HepG2 (cell line): ENCODE data around the gene ECD. TPM values are rescaled to one million over a fixed set of nuclear protein-coding genes. Genes with fewer than 3 reads are reported as not detected.

Source experiments
- ATAC-seq: fragments of 200-7000 bp; cut with Tn5 transposase; 3 replicates; pipeline ENCODE4 v1.9.1; 2020; ENCODE audit warnings: mild to moderate bottlenecking, moderate library complexity
- BruUV-seq: library from RNA; stranded (reverse); fragments of 400-500 nt; replicated peaks from 2 replicates; lab custom pipeline; 2021; lab: Mats Ljungman, UMichigan
- CTCF ChIA-PET: fragments of 300-600 bp; formaldehyde crosslinking; extraction: SDS; loops from one replicate; lab custom pipeline; 2021; ENCODE audit warnings: low total read pairs, inconsistent platforms, low intra/inter-chr PET ratio; lab: Yijun Ruan, JAX
- POLR2A ChIA-PET: fragments of 350-600 bp; sonication (Branson Sonifier 250); formaldehyde crosslinking; loops from one replicate; lab custom pipeline; 2020; ENCODE audit warnings: antibody characterized with exemption, inconsistent platforms; lab: Yijun Ruan, JAX
- DNase-seq: peaks from one replicate; pipeline ENCODE4 v3.0.0-alpha.2; 2015; ENCODE audit warnings: low spot score
- FAIRE-seq: peaks from 3 replicates; lab custom pipeline; 2011; peaks lifted over from hg19 to GRCh38; lab: Jason Lieb, UNC
- H2AFZ ChIP-seq: one replicate; pipeline ENCODE4 v1.6.1; 2011; ENCODE audit warnings: low read length, inconsistent platforms
- H3K27ac ChIP-seq: fragments of 300-600 bp; 3 replicates; pipeline ENCODE4 v1.8.0; 2011; ENCODE audit warnings: mixed run types, mild to moderate bottlenecking, mixed read lengths, low read length, inconsistent platforms; ENCODE audit not compliant: insufficient read depth; ENCODE audit errors: extremely low read length
- H3K27me3 ChIP-seq, 2 experiments: fragments of 200-600 bp in 1 of 2; 2 replicates in 1 of 2; 3 replicates in 1 of 2; pipeline versions ENCODE4 v1.6.0 to v1.8.0; 2011; ENCODE audit warnings: low read length in 2 of 2, mild to moderate bottlenecking in 2 of 2, moderate library complexity in 2 of 2, inconsistent platforms in 1 of 2; ENCODE audit not compliant: insufficient read depth in 2 of 2, control insufficient read depth in 1 of 2
- H3K36me3 ChIP-seq, 2 experiments: fragments of 200-600 bp in 1 of 2; replicated peaks in 1 of 2; 2 replicates in 1 of 2; 3 replicates in 1 of 2; pipeline versions ENCODE4 v1.5.1 to v1.8.0; 2011; ENCODE audit warnings: low read length in 2 of 2, inconsistent platforms in 1 of 2; ENCODE audit not compliant: insufficient read depth in 2 of 2, control insufficient read depth in 1 of 2
- H3K4me1 ChIP-seq: 2 replicates; pipeline ENCODE4 v1.5.1; 2012; ENCODE audit warnings: low read length, inconsistent platforms; ENCODE audit not compliant: insufficient read depth
- H3K4me2 ChIP-seq: 2 replicates; pipeline ENCODE4 v1.6.0; 2011; ENCODE audit warnings: low read depth, low read length, inconsistent platforms
- H3K4me3 ChIP-seq, 3 experiments: fragments of 200-600 bp in 1 of 3; sonication (generic), shearing (Covaris generic) in 1 of 3; replicated peaks in 1 of 3; 2 replicates each; pipeline ENCODE4 v1.5.1; 2011 to 2016; ENCODE audit warnings: low read length in 3 of 3, inconsistent platforms in 2 of 3, low read depth in 2 of 3, mild to moderate bottlenecking in 2 of 3, control low read depth in 1 of 3, mixed read lengths in 1 of 3; ENCODE audit not compliant: insufficient read depth in 1 of 3
- H3K79me2 ChIP-seq: one replicate; pipeline ENCODE4 v1.6.1; 2011; ENCODE audit warnings: low read length, inconsistent platforms; ENCODE audit not compliant: insufficient read depth
- H3K9ac ChIP-seq: 2 replicates; pipeline ENCODE4 v1.6.0; 2011; ENCODE audit warnings: mild to moderate bottlenecking, low read depth, low read length, inconsistent platforms; ENCODE audit not compliant: insufficient read depth
- H3K9me3 ChIP-seq: 2 replicates; pipeline ENCODE4 v1.5.1; 2012; ENCODE audit warnings: mild to moderate bottlenecking, low read length
- H4K20me1 ChIP-seq: 2 replicates; pipeline ENCODE4 v1.6.0; 2011; ENCODE audit warnings: inconsistent platforms, mild to moderate bottlenecking, low read length, moderate library complexity; ENCODE audit not compliant: insufficient read depth
- ARID3A ChIP-seq: IDR thresholded peaks from 2 replicates; pipeline ENCODE4 v1.6.1; 2012; ENCODE audit warnings: low read depth, low read length, improper control_type of control experiment
- ELF4 ChIP-seq: sonication (generic); formaldehyde crosslinking; IDR thresholded peaks from 2 replicates; pipeline ENCODE4 v1.5.0; 2020; ENCODE audit warnings: missing genetic modification reagents, mild to moderate bottlenecking, moderate library complexity, borderline replicate concordance
- FOXJ3 ChIP-seq: sonication (generic); formaldehyde crosslinking; IDR thresholded peaks from 2 replicates; pipeline ENCODE4 v1.4.0; 2020; ENCODE audit warnings: missing genetic modification reagents, mild to moderate bottlenecking, borderline replicate concordance
- HMG20A ChIP-seq: IDR thresholded peaks from 2 replicates; pipeline ENCODE4 v1.6.1; 2016; ENCODE audit warnings: borderline replicate concordance
- IRX3 ChIP-seq: sonication (generic); formaldehyde crosslinking; IDR thresholded peaks from 2 replicates; pipeline ENCODE4 v1.8.1; 2023; ENCODE audit warnings: mild to moderate bottlenecking, low read depth, missing genetic modification reagents, borderline replicate concordance
- KDM5A ChIP-seq: fragments of 200-600 bp; sonication (generic); IDR thresholded peaks from 2 replicates; pipeline ENCODE4 v1.7.0; 2018; ENCODE audit warnings: antibody characterized with exemption, mild to moderate bottlenecking, low read length, borderline replicate concordance
- KDM5B ChIP-seq: sonication (generic); formaldehyde crosslinking; IDR thresholded peaks from 2 replicates; pipeline ENCODE4 v1.4.0; 2020; ENCODE audit warnings: missing genetic modification reagents, mild to moderate bottlenecking, borderline replicate concordance
- KMT2B ChIP-seq: IDR thresholded peaks from 2 replicates; pipeline ENCODE4 v1.6.1; 2016; ENCODE audit warnings: missing genetic modification reagents, missing compliant biosample characterization
- NCOA2 ChIP-seq: sonication (generic); formaldehyde crosslinking; IDR thresholded peaks from 2 replicates; pipeline ENCODE4 v1.8.0; 2022; ENCODE audit warnings: inconsistent platforms
- RERE ChIP-seq: IDR thresholded peaks from 2 replicates; pipeline ENCODE4 v1.6.1; 2016; ENCODE audit warnings: low read depth, missing genetic modification reagents, missing compliant biosample characterization
- SUZ12 ChIP-seq: fragments of 150-350 bp; IDR thresholded peaks from 2 replicates; pipeline ENCODE4 v1.6.1; 2014; ENCODE audit warnings: low read depth, low read length
- ZBTB46 ChIP-seq: sonication (generic); formaldehyde crosslinking; IDR thresholded peaks from 2 replicates; pipeline ENCODE4 v1.4.0; 2020; ENCODE audit warnings: mild to moderate bottlenecking, missing genetic modification reagents, borderline replicate concordance
- ZFX ChIP-seq: sonication (generic); formaldehyde crosslinking; IDR thresholded peaks from 2 replicates; pipeline ENCODE4 v1.4.0; 2020; ENCODE audit warnings: mild to moderate bottlenecking, low read depth, missing genetic modification reagents, moderate library complexity
- ZNF136 ChIP-seq: sonication (generic); formaldehyde crosslinking; IDR thresholded peaks from 2 replicates; pipeline ENCODE4 v1.8.1; 2022; ENCODE audit warnings: low read depth, mild to moderate bottlenecking, moderate library complexity, missing genetic modification reagents
- ZNF317 ChIP-seq: sonication (generic); formaldehyde crosslinking; IDR thresholded peaks from 2 replicates; pipeline ENCODE4 v1.5.0; 2020; ENCODE audit warnings: mild to moderate bottlenecking, missing genetic modification reagents
- ZNF577 ChIP-seq: sonication (generic); formaldehyde crosslinking; IDR thresholded peaks from 2 replicates; pipeline ENCODE4 v1.4.0; 2020; ENCODE audit warnings: mild to moderate bottlenecking, low read depth, missing genetic modification reagents, borderline replicate concordance
- ZNF75D ChIP-seq: sonication (generic); formaldehyde crosslinking; IDR thresholded peaks from 2 replicates; pipeline ENCODE4 v1.8.1; 2023; ENCODE audit warnings: missing genetic modification reagents, mild to moderate bottlenecking, borderline replicate concordance
- WGBS: methylation state at CpG from one replicate; pipeline ENCODE4 v1.1.6; 2017; ENCODE audit warnings: low lambda C conversion rate; 5-methylcytosine and 5-hydroxymethylcytosine counted together
- in situ Hi-C: cut with HindIII; loops from 2 replicates; pipeline ENCODE4 v1.10.0; 2017; ENCODE audit warnings: low pct_unique_long_range_greater_than_20kb; ENCODE audit not compliant: extremely low pct_ligation_motif_present
- intact Hi-C: fragments of 100-400 bp; cut with micrococcal nuclease; formaldehyde crosslinking; loops from one replicate; pipeline ENCODE4 v1.10.0; 2022; ENCODE audit not compliant: unreplicated experiment
- polyA plus RNA-seq, 8 experiments: library from polyadenylated mRNA; depleted of rRNA in 3 of 8; stranded (reverse) in 7 of 8; unstranded in 1 of 8; fragments of >200 nt; fragmentation: Illumina TruSeq in 4 of 8; extraction: Trizol in 4 of 8; gene quantifications; 2 replicates each; pipeline versions ENCODE4 v1.2.1 to v1.2.3, GENCODE V29; 2011 to 2016; ENCODE audit warnings: low read depth in 4 of 8, missing spikeins in 1 of 8, mixed read lengths in 1 of 8; ENCODE audit not compliant: insufficient read depth in 1 of 8
- total RNA-seq, 5 experiments: library from RNA; depleted of rRNA; stranded (reverse); fragments of >200 nt; fragmentation: Illumina TruSeq; extraction: Trizol; gene quantifications; 2 replicates each; pipeline ENCODE4 v1.2.3, GENCODE V29; 2016; ENCODE audit warnings: low read depth in 1 of 5

The ECD gene
- total and polyA plus RNA-seq, 2 of the 13 experiments (the other 11 are each of a cell fraction or from before 2014, with no cell fraction given), result 21.5 to 27.6 TPM

GRCh38 chr10:73126343-73126742 is 41.5 kb downstream of the ECD start:
- no peak for FAIRE-seq
- TF ChIP-seq IRX3, result no peak
- no peak for TF ChIP-seq ZNF75D (CRISPR knock-in tag)
- no peak for TF ChIP-seq HMG20A (CRISPR knock-in tag)
- TF ChIP-seq NCOA2 (CRISPR knock-in tag), result no peak
- TF ChIP-seq KMT2B (CRISPR knock-in tag), result no peak
- TF ChIP-seq ZBTB46, result no peak
- no peak for TF ChIP-seq KDM5B (CRISPR knock-in tag)
- no peak for TF ChIP-seq ZNF577
- no peak for TF ChIP-seq ZNF136 (CRISPR knock-in tag)
- TF ChIP-seq ELF4, result no peak
- no peak for TF ChIP-seq FOXJ3 (CRISPR knock-in tag)
- no peak for TF ChIP-seq SUZ12
- TF ChIP-seq KDM5A, result no peak
- no peak for TF ChIP-seq ARID3A
- TF ChIP-seq ZFX (CRISPR knock-in tag), result no peak
- no peak for TF ChIP-seq ZNF317 (CRISPR knock-in tag)
- TF ChIP-seq RERE (CRISPR knock-in tag), result no peak

More at GRCh38 chr10:73126343-73126742, 41.5 kb downstream of the ECD start:
- in situ Hi-C loops, result no loop called here
- DNase-seq (no peak), ATAC-seq (no peak)
- Histone ChIP-seq H3K4me1 (peaks cover 30% of the 10 kb centered on the region), H3K9ac (no peak overlapping the region), H3K27me3 (no peaks in the 10 kb centered on the region), H3K36me3 (peaks cover 5 to 52% of the 10 kb centered on the region in 2 experiments), H3K27ac (peak overlapping the region; percentile 5), H2AFZ (no peak overlapping the region), H4K20me1 (no peaks in the 10 kb centered on the region), H3K4me3 (no peak overlapping the region), H3K9me3 (no peaks in the 10 kb centered on the region), H3K4me2 (no peak overlapping the region), H3K79me2 (no peaks in the 10 kb centered on the region)
- ChIA-PET CTCF (no interaction called here), POLR2A (interaction anchor here (0.6 kb wide), 1 partner anchor 39 kb away, joined by 3 read pairs; no protein-coding TSS in a partner anchor)
- WGBS, result 100% methylated on average over 2 of the region's 2 CpGs
- intact Hi-C loops, result no loop called here
- BruUV-seq, result no TSS peak
